Erythroblast (primary cell): Measurements from ENCODE around the gene PSMB5.

Experiments
- GATA1 ChIP-seq: IDR thresholded peaks from 2 replicates; pipeline ENCODE4 v1.6.1; 2011; ENCODE audit warnings: low read depth, mild to moderate bottlenecking, control low read depth, low read length, moderate library complexity
- POLR2A ChIP-seq: IDR thresholded peaks from 2 replicates; pipeline ENCODE4 v1.6.1; 2011; ENCODE audit warnings: mild to moderate bottlenecking, low read length

GRCh38 chr14:23008831-23009230, 25.9 kb downstream of the PSMB5 start:
- no peak for TF ChIP-seq POLR2A
- TF ChIP-seq GATA1: no peak
